Progenitor cell of endocrine pancreas (in vitro differentiated cells): ENCODE results near the gene MEST. TPM values are rescaled to one million over a fixed set of nuclear protein-coding genes. Genes with fewer than 3 reads are reported as not detected.
"Not testable (repeated sequence)": the region's sequence is repeated elsewhere in the genome, so short reads cannot be mapped to it uniquely, and the experiment has no call there.

Source experiments
- DNase-seq: peaks from one replicate; pipeline ENCODE4 v3.0.0; 2021; ENCODE audit warnings: low spot score; ENCODE audit not compliant: unreplicated experiment
- H3K27ac Mint-ChIP-seq: 2 replicates; pipeline ENCODE4 v1.8.0; 2021; ENCODE audit warnings: mild to moderate bottlenecking, moderate library complexity, mixed read lengths
- H3K27me3 Mint-ChIP-seq: 2 replicates; pipeline ENCODE4 v1.8.0; 2021; ENCODE audit warnings: mixed read lengths
- H3K36me3 Mint-ChIP-seq: 2 replicates; pipeline ENCODE4 v1.8.0; 2022; ENCODE audit warnings: mixed read lengths; ENCODE audit not compliant: insufficient read depth
- H3K4me1 Mint-ChIP-seq: 2 replicates; pipeline ENCODE4 v1.8.0; 2021; ENCODE audit warnings: low read depth, mixed read lengths
- H3K4me3 Mint-ChIP-seq: 2 replicates; pipeline ENCODE4 v1.8.0; 2021; ENCODE audit warnings: low read depth, mild to moderate bottlenecking, moderate library complexity, mixed read lengths
- H3K9me3 Mint-ChIP-seq: 2 replicates; pipeline ENCODE4 v1.8.0; 2021; ENCODE audit warnings: low read depth, mixed read lengths
- CTCF ChIP-seq: fragments of 200-600 bp; sonication (generic); IDR thresholded peaks from one replicate; pipeline ENCODE4 v1.5.0; 2021; ENCODE audit warnings: antibody characterized with exemption, mild to moderate bottlenecking; ENCODE audit not compliant: unreplicated experiment
- total RNA-seq: library from RNA; stranded (reverse); gene quantifications from 2 replicates; pipeline ENCODE4 v1.2.1, GENCODE V29; 2021

MEST gene
- total RNA-seq, 1 donor from 2014 or later: 628 TPM

DNA sequence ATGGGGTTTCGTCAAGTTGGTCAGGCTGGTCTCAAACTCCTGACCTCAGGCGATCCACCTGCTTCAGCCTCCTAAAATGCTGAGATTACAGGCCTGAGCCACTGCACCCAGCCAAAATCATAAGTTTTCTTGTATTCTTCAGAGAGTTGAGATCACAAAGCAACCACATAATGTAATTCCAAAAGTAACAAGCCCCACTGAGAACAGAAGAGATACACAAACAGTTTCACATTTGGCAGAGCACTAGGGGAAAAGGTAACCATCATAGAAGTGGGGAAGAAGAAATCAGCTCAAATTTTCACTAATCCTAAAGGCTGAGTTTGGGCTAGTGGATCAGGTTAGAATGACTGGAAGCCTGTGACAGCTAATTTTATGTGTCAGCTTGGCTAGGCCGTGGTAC lies 45.6 kb upstream of the MEST start:
- Mint-ChIP-seq H3K27me3 (no peaks in the 10 kb centered on the region), H3K27ac (no peak overlapping the region), H3K9me3 (peaks cover 7% of the 10 kb centered on the region), H3K36me3 (peaks cover 2% of the 10 kb centered on the region), H3K4me3 (no peak overlapping the region), H3K4me1 (peaks cover 11% of the 10 kb centered on the region)
- DNase-seq: no peak
- no peak for TF ChIP-seq CTCF

DNA sequence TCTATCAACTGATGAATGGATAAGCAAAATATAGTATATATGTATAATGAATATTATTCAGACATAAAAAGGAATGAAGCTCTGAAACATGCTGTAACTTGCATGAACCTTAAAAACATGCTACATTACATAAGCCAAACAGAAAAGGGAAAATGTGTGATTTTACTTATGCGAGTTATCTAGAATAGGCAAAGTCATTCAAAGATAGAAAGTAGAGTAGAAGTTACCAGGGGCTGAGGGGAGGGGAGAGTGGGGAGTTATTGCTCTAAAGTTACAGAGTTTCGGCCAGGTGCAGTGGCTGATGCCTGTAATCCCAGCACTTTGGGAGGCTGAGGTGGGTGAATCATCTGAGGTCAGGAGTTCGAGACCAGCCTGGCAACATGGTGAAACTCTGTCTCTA lies 40.5 kb upstream of the MEST start:
- not testable (repeated sequence) for H3K9me3 Mint-ChIP-seq, H3K27ac Mint-ChIP-seq, H3K4me1 Mint-ChIP-seq, H3K36me3 Mint-ChIP-seq, H3K4me3 Mint-ChIP-seq, DNase-seq, H3K27me3 Mint-ChIP-seq

DNA sequence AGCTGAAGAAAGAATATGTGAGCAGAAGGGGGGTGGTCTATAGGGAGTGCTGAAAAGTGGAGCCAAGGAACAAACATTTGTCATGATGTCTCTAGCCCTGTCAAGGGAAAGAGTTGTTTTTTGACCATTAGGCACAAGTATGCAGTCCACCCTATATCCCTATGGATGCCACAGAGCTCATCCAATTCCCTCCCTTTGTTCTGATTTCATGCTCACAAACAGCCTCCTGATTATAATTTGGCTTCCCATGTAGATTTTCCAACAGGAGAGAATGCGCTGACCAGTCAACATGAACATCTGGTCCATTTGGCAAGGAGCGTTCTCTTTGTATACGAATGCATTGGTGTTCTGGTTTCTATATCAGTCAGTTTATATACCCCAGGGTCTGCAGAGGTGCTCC lies 38.9 kb upstream of the MEST start:
- H3K36me3 Mint-ChIP-seq: no peaks in the 10 kb centered on the region
- H3K4me3 Mint-ChIP-seq: no peak overlapping the region
- H3K9me3 Mint-ChIP-seq: peaks cover 7% of the 10 kb centered on the region
- no peak for DNase-seq
- no peaks in the 10 kb centered on the region for H3K27me3 Mint-ChIP-seq
- TF ChIP-seq CTCF: no peak
- no peaks in the 10 kb centered on the region for H3K4me1 Mint-ChIP-seq
- no peak overlapping the region for H3K27ac Mint-ChIP-seq

GRCh38 chr7:130454959-130455358 lies 36.9 kb upstream of the MEST start:
- peaks cover 1% of the 10 kb centered on the region for H3K36me3 Mint-ChIP-seq
- H3K27ac Mint-ChIP-seq: no peak overlapping the region
- no peaks in the 10 kb centered on the region for H3K27me3 Mint-ChIP-seq
- no peak for DNase-seq
- no peak for TF ChIP-seq CTCF
- H3K4me3 Mint-ChIP-seq: no peak overlapping the region
- H3K9me3 Mint-ChIP-seq: peaks cover 12% of the 10 kb centered on the region
- no peaks in the 10 kb centered on the region for H3K4me1 Mint-ChIP-seq

DNA sequence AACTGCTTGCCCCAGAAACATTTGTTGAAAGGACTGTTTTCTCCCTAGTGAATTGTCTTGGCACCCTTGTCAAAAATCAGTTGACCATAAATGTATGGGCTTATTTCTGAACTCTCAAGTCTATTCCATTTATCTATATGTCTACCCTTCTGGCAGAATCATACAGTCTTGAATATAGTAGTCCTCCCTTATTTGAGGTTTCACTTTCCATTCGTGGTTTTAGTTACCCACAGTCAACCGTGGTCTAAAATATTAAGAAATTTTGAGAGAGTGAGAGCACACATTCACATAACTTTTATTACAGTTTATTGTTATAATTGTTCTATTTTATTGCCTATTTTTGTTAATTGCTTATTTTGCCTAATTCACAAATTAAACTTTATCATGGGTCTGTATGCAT lies 33.6 kb upstream of the MEST start:
- no peak for DNase-seq
- H3K27me3 Mint-ChIP-seq: no peaks in the 10 kb centered on the region
- H3K27ac Mint-ChIP-seq: no peak overlapping the region

More for the DNA sequence above, 33.6 kb upstream of the MEST start:
- Mint-ChIP-seq H3K9me3 (peaks cover 13% of the 10 kb centered on the region), H3K36me3 (peaks cover 1% of the 10 kb centered on the region), H3K4me1 (no peaks in the 10 kb centered on the region), H3K4me3 (no peak overlapping the region)
- TF ChIP-seq CTCF: no peak
